HEK293 (cell line): ENCODE data around the gene MBLAC1.
A peak's percentile ranks its signal among the peaks of the same experiment; 100 is the strongest.

Experiments
- CTCF ChIA-PET: fragments of 350-600 bp; formaldehyde crosslinking; extraction: SDS; loops from one replicate; lab custom pipeline; 2021; ENCODE audit warnings: antibody characterized with exemption; lab: Yijun Ruan, JAX
- POLR2A ChIA-PET: fragments of 300-600 bp; formaldehyde crosslinking; extraction: SDS; loops from one replicate; lab custom pipeline; 2020; ENCODE audit warnings: antibody characterized with exemption, inconsistent platforms; lab: Yijun Ruan, JAX
- H3K27ac ChIP-seq: fragments of 200-500 bp; sonication (Bioruptor generic); 2 replicates; pipeline ENCODE4 v1.5.1; 2014; ENCODE audit warnings: low read depth, low read length, control low read depth, inconsistent platforms; ENCODE audit errors: extremely low read depth
- H3K36me3 ChIP-seq, 2 experiments: fragments of 200-500 bp in 1 of 2; sonication (Bioruptor generic) in 1 of 2; 1 replicate in 1 of 2; 2 replicates in 1 of 2; pipeline ENCODE4 v1.5.1; 2014 to 2017; ENCODE audit warnings: inconsistent platforms in 2 of 2, low read length in 2 of 2; ENCODE audit not compliant: control insufficient read depth in 2 of 2, insufficient read depth in 1 of 2
- H3K4me1 ChIP-seq: fragments of 200-500 bp; sonication (Bioruptor generic); 2 replicates; pipeline ENCODE4 v1.5.1; 2014; ENCODE audit warnings: mild to moderate bottlenecking, low read length, inconsistent platforms; ENCODE audit not compliant: control insufficient read depth, insufficient read depth
- H3K4me3 ChIP-seq: 2 replicates; pipeline ENCODE4 v1.5.1; 2011; ENCODE audit warnings: low read depth, mild to moderate bottlenecking, control low read depth, low read length, moderate library complexity
- H3K9me3 ChIP-seq: fragments of 200-500 bp; sonication (Bioruptor generic); 2 replicates; pipeline ENCODE4 v1.5.1; 2014; ENCODE audit warnings: low read depth, low read length, inconsistent platforms; ENCODE audit not compliant: control insufficient read depth, insufficient read depth
- FEZF1 ChIP-seq: fragments of 450-650 bp; formaldehyde crosslinking; IDR thresholded peaks from 2 replicates; pipeline ENCODE4 v1.5.1; 2016; ENCODE audit warnings: missing biosample characterization, missing genetic modification characterization
- MZF1 ChIP-seq: fragments of 450-650 bp; formaldehyde crosslinking; IDR thresholded peaks from 2 replicates; pipeline ENCODE4 v1.5.1; 2017; ENCODE audit warnings: missing biosample characterization, missing genetic modification characterization, borderline replicate concordance
- OSR2 ChIP-seq: fragments of 450-650 bp; formaldehyde crosslinking; IDR thresholded peaks from 2 replicates; pipeline ENCODE4 v1.5.1; 2016; ENCODE audit warnings: missing biosample characterization, missing genetic modification characterization
- ZIC2 ChIP-seq: fragments of 450-650 bp; formaldehyde crosslinking; IDR thresholded peaks from 2 replicates; pipeline ENCODE4 v1.5.1; 2016; ENCODE audit warnings: missing biosample characterization, missing genetic modification characterization
- ZNF10 ChIP-seq: fragments of 450-650 bp; formaldehyde crosslinking; IDR thresholded peaks from 2 replicates; pipeline ENCODE4 v1.5.1; 2017; ENCODE audit warnings: missing biosample characterization, missing genetic modification characterization
- ZNF121 ChIP-seq: fragments of 450-650 bp; formaldehyde crosslinking; IDR thresholded peaks from 2 replicates; pipeline ENCODE4 v1.5.1; 2016; ENCODE audit warnings: missing biosample characterization, missing genetic modification characterization
- ZNF133 ChIP-seq: fragments of 450-650 bp; formaldehyde crosslinking; IDR thresholded peaks from 2 replicates; pipeline ENCODE4 v1.5.1; 2016; ENCODE audit warnings: missing biosample characterization, missing genetic modification characterization
- ZNF274 ChIP-seq, 2 experiments: fragments of 200-500 bp in 1 of 2; fragments of 450-650 bp in 1 of 2; sonication (Bioruptor generic) in 1 of 2; formaldehyde crosslinking in 1 of 2; IDR thresholded peaks; 2 replicates each; pipeline versions ENCODE4 v1.5.1 to v1.6.1; 2014 to 2016; ENCODE audit warnings: borderline replicate concordance in 1 of 2, inconsistent platforms in 1 of 2, low read length in 1 of 2, missing biosample characterization in 1 of 2, missing genetic modification characterization in 1 of 2
- ZNF596 ChIP-seq: fragments of 450-650 bp; IDR thresholded peaks from 2 replicates; pipeline ENCODE4 v1.5.0; 2018; ENCODE audit warnings: missing biosample characterization, mild to moderate bottlenecking, missing genetic modification characterization, moderate library complexity
- ZNF677 ChIP-seq: fragments of 450-650 bp; IDR thresholded peaks from 2 replicates; pipeline ENCODE4 v1.5.0; 2018; ENCODE audit warnings: missing biosample characterization, mild to moderate bottlenecking, missing genetic modification characterization, moderate library complexity
- ZNF792 ChIP-seq: fragments of 450-650 bp; formaldehyde crosslinking; IDR thresholded peaks from 2 replicates; pipeline ENCODE4 v1.5.1; 2016; ENCODE audit warnings: missing biosample characterization, missing genetic modification characterization
- TF ChIP-seq, protein P1 (sequence below): fragments of 450-650 bp; formaldehyde crosslinking; IDR thresholded peaks from 2 replicates; pipeline ENCODE4 v1.5.1; 2016; ENCODE audit warnings: missing biosample characterization, missing genetic modification characterization
- TF ChIP-seq, protein P2 (sequence below): fragments of 450-650 bp; formaldehyde crosslinking; IDR thresholded peaks from 2 replicates; pipeline ENCODE4 v1.5.1; 2016; ENCODE audit warnings: missing biosample characterization, missing genetic modification characterization
- TF ChIP-seq, protein P3 (sequence below): fragments of 450-650 bp; formaldehyde crosslinking; IDR thresholded peaks from 2 replicates; pipeline ENCODE4 v1.5.1; 2016; ENCODE audit warnings: missing biosample characterization, missing genetic modification characterization
- TF ChIP-seq, protein P4 (sequence below): fragments of 450-650 bp; formaldehyde crosslinking; IDR thresholded peaks from 2 replicates; pipeline ENCODE4 v1.5.1; 2017; ENCODE audit warnings: missing biosample characterization, missing genetic modification characterization

Gene MBLAC1

DNA sequence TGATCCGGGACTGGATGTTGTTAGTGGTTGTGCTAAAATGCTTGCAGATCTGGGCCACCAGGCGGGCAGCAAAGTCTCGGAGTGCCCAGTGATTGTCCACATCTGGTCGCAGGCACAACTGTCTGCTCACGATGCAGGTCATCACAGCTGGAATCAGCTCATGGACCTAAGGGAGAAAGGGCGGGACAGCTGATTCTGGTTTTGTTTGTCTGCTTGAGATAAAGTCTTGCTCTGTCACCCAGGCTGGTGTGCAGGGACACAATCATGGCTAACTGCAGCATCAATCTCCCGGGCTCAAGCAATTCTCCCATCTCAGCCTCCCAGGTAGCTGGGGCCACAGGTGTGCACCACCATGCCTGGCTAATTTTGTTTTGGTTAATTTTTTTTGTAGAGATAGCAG is 15.6 kb upstream of the MBLAC1 start (continued):
- TF ChIP-seq ZNF274 (IDR thresholded peaks at IDR 0.05; ENCODE audit: low read length) (no peak), ZNF274 (tag by site-specific recombination; IDR thresholded peaks at IDR 0.05; ENCODE audit: borderline replicate concordance) (no peak), ZIC2 (tag by site-specific recombination) (no peak), FEZF1 (tag by site-specific recombination) (no peak), OSR2 (tag by site-specific recombination) (no peak), ZNF677 (tag by site-specific recombination) (no peak), ZNF10 (no peak)
- TF ChIP-seq, protein P1, sequence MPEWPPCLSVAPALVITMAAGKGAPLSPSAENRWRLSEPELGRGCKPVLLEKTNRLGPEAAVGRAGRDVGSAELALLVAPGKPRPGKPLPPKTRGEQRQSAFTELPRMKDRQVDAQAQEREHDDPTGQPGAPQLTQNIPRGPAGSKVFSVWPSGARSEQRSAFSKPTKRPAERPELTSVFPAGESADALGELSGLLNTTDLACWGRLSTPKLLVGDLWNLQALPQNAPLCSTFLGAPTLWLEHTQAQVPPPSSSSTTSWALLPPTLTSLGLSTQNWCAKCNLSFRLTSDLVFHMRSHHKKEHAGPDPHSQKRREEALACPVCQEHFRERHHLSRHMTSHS (tag by site-specific recombination): no peak
- TF ChIP-seq, protein P2, sequence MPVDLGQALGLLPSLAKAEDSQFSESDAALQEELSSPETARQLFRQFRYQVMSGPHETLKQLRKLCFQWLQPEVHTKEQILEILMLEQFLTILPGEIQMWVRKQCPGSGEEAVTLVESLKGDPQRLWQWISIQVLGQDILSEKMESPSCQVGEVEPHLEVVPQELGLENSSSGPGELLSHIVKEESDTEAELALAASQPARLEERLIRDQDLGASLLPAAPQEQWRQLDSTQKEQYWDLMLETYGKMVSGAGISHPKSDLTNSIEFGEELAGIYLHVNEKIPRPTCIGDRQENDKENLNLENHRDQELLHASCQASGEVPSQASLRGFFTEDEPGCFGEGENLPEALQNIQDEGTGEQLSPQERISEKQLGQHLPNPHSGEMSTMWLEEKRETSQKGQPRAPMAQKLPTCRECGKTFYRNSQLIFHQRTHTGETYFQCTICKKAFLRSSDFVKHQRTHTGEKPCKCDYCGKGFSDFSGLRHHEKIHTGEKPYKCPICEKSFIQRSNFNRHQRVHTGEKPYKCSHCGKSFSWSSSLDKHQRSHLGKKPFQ: no peak
- TF ChIP-seq, protein P3, sequence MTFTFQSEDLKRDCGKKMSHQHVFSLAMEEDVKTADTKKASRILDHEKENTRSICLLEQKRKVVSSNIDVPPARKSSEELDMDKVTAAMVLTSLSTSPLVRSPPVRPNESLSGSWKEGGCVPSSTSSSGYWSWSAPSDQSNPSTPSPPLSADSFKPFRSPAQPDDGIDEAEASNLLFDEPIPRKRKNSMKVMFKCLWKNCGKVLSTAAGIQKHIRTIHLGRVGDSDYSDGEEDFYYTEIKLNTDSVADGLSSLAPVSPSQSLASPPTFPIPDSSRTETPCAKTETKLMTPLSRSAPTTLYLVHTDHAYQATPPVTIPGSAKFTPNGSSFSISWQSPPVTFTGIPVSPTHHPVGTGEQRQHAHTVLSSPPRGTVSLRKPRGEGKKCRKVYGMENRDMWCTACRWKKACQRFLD (tag by site-specific recombination): no peak
- TF ChIP-seq, all 188 proteins: peak for 0

DNA sequence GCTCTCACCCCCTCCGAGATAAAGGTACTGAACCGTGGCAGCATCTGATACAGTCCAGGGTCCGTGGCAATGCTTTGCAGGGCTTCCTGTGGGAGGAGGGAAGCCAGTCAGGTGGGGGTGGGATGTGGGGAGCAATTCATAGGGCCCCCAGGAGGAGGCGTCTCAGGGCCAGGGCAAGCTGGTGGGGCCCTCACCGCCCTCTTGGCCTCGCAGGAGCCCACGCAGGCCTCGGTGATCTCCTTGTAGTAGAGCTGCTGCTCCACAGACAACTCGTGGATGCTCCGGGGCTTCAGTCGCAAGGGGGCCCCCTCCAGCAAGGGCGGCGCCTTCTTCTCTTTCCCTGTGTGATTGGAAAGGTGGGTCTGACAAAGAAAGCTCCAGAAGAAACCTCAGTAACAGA is 14.9 kb upstream of the MBLAC1 start:
- ChIA-PET CTCF (interaction anchor here (0.7 to 0.8 kb wide), 2 partner anchors 21 to 90 kb away, joined by 3 to 5 read pairs; no protein-coding TSS in a partner anchor), POLR2A (interaction anchor here (1.1 to 4.2 kb wide), 2 partner anchors 11 to 16 kb away, joined by 3 to 39 read pairs; partner anchors contain the start of genes AP4M1 and MCM7)
- Histone ChIP-seq H3K36me3 (peaks cover 15 to 60% of the 10 kb centered on the region in 2 experiments; a peak in 2 of 3 replicates), H3K9me3 (no peaks in the 10 kb centered on the region), H3K4me3 (no peak overlapping the region), H3K4me1 (no peaks in the 10 kb centered on the region), H3K27ac (no peak overlapping the region)
- TF ChIP-seq ZNF596 (no peak), MZF1 (tag by site-specific recombination) (no peak), ZNF133 (no peak)
- TF ChIP-seq, protein P4, sequence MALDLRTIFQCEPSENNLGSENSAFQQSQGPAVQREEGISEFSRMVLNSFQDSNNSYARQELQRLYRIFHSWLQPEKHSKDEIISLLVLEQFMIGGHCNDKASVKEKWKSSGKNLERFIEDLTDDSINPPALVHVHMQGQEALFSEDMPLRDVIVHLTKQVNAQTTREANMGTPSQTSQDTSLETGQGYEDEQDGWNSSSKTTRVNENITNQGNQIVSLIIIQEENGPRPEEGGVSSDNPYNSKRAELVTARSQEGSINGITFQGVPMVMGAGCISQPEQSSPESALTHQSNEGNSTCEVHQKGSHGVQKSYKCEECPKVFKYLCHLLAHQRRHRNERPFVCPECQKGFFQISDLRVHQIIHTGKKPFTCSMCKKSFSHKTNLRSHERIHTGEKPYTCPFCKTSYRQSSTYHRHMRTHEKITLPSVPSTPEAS (tag by site-specific recombination): no peak

DNA sequence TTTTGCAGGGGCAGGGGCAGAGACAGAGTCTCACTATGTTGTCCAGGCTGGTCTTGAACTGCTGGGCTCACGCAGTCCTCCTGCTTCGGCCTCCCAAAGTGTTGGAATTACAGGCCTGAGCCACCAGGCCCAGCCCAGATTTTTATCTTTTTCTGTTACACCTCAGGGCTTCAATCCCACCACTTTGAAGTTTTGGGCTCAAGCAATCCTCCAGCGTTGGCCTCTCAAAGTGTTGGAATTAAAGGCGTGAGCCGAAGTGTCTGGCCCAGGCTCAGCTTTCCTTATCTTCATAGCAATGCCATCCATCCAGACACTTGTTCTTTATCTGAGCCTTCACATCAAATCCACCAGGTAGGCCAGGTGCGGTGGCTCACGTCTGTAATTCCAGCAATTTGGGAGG is 11.7 kb upstream of the MBLAC1 start:
- Histone ChIP-seq H3K27ac (no peak overlapping the region), H3K4me3 (no peak overlapping the region), H3K9me3 (no peaks in the 10 kb centered on the region), H3K4me1 (no peaks in the 10 kb centered on the region), H3K36me3 (peaks cover 12 to 34% of the 10 kb centered on the region in 2 experiments; a peak in 2 of 3 replicates)
- CTCF ChIA-PET: no interaction called here
- TF ChIP-seq ZNF121 (tag by site-specific recombination) (0 out of 2 replicates have a peak, but pooled peaks have one; percentile 7), ZNF792 (tag by site-specific recombination) (no peak)
- POLR2A ChIA-PET: interaction anchor here (1.5 to 4.2 kb wide), 2 partner anchors 11 to 14 kb away, joined by 3 to 39 read pairs; partner anchors contain the start of genes AP4M1, MBLAC1 and MCM7
